Measurements from ENCODE around the gene CEP72. TPM values are rescaled to one million over a fixed set of nuclear protein-coding genes. Genes with fewer than 3 reads are reported as not detected.

Gene CEP72
- total RNA-seq, 6 experiments from 2014 or later: 2.9 to 5.0 (median 4.0) TPM

GRCh38 chr5:597871-598563 is 14.1 kb upstream of the CEP72 start:
- no peak overlapping the region for H3K4me3 Mint-ChIP-seq
- H3K36me3 Mint-ChIP-seq (ENCODE audit: low read depth): no peaks in the 10 kb centered on the region
- H3K27me3 Mint-ChIP-seq (ENCODE audit: insufficient read depth): peaks cover 50% of the 10 kb centered on the region
- H3K4me1 Mint-ChIP-seq (ENCODE audit: low read depth): no peaks in the 10 kb centered on the region
- H3K9me3 Mint-ChIP-seq: no peaks in the 10 kb centered on the region
- H3K27ac Mint-ChIP-seq: no peak overlapping the region
- DNase-seq: no peak
- no peak for TF ChIP-seq CTCF (IDR thresholded peaks at IDR 0.05)

GRCh38 chr5:598564-598890 is 13.6 kb upstream of the CEP72 start:
- H3K27me3 Mint-ChIP-seq (ENCODE audit: insufficient read depth): peaks cover 50% of the 10 kb centered on the region
- no peaks in the 10 kb centered on the region for H3K9me3 Mint-ChIP-seq
- no peak overlapping the region for H3K4me3 Mint-ChIP-seq
- H3K4me1 Mint-ChIP-seq (ENCODE audit: low read depth): no peaks in the 10 kb centered on the region
- H3K27ac Mint-ChIP-seq: no peak overlapping the region
- no peak for DNase-seq
- no peak for TF ChIP-seq CTCF (IDR thresholded peaks at IDR 0.05)
- no peaks in the 10 kb centered on the region for H3K36me3 Mint-ChIP-seq (ENCODE audit: low read depth)

GRCh38 chr5:600886-601541 is 11.1 kb upstream of the CEP72 start:
- no peak for TF ChIP-seq CTCF (IDR thresholded peaks at IDR 0.05)
- Mint-ChIP-seq H3K4me3 (no peak overlapping the region), H3K36me3 (ENCODE audit: low read depth) (no peaks in the 10 kb centered on the region), H3K9me3 (no peaks in the 10 kb centered on the region), H3K27ac (no peak overlapping the region), H3K4me1 (ENCODE audit: low read depth) (no peaks in the 10 kb centered on the region), H3K27me3 (ENCODE audit: insufficient read depth) (peaks cover 49% of the 10 kb centered on the region)
- no peak for DNase-seq

GRCh38 chr5:601771-602465 is 10.2 kb upstream of the CEP72 start:
- no peak overlapping the region for H3K4me3 Mint-ChIP-seq
- TF ChIP-seq CTCF (IDR thresholded peaks at IDR 0.05): no peak
- H3K27me3 Mint-ChIP-seq (ENCODE audit: insufficient read depth): peaks cover 45% of the 10 kb centered on the region
- no peaks in the 10 kb centered on the region for H3K4me1 Mint-ChIP-seq (ENCODE audit: low read depth)
- H3K27ac Mint-ChIP-seq: no peak overlapping the region
- no peaks in the 10 kb centered on the region for H3K36me3 Mint-ChIP-seq (ENCODE audit: low read depth)
- H3K9me3 Mint-ChIP-seq: no peaks in the 10 kb centered on the region
- DNase-seq: no peak

- no peak overlapping the region for H3K27ac Mint-ChIP-seq
- DNase-seq: no peak
- TF ChIP-seq CTCF (IDR thresholded peaks at IDR 0.05): no peak
- peaks cover 42% of the 10 kb centered on the region for H3K27me3 Mint-ChIP-seq (ENCODE audit: insufficient read depth)
- no peaks in the 10 kb centered on the region for H3K4me1 Mint-ChIP-seq (ENCODE audit: low read depth)
- no peaks in the 10 kb centered on the region for H3K36me3 Mint-ChIP-seq (ENCODE audit: low read depth)
- no peak overlapping the region for H3K4me3 Mint-ChIP-seq
- H3K9me3 Mint-ChIP-seq: no peaks in the 10 kb centered on the region
Measured at GRCh38 chr5:602466-603035, 9.6 kb upstream of the CEP72 start.

Measured in HFFc6 (cell line).